Liver (tissue), 3 donors: ENCODE measurements around the gene ADAP2.

Experiments used
- ATF3 ChIP-seq: IDR thresholded peaks from 2 replicates; pipeline ENCODE4 v1.6.1; 2016; ENCODE audit warnings: antibody characterized with exemption
- CTCF ChIP-seq: fragments of 150-350 bp; IDR thresholded peaks from 2 replicates; pipeline ENCODE4 v1.5.1; 2017; ENCODE audit warnings: improper control_type of control experiment, low read depth, low read length; ENCODE audit not compliant: missing input control
- EGR1 ChIP-seq, 2 donors: IDR thresholded peaks; 2 replicates each; pipeline ENCODE4 v1.6.1; 2016 to 2018; ENCODE audit warnings: antibody characterized with exemption in 2 of 2, low read depth in 2 of 2
- MAX ChIP-seq: IDR thresholded peaks from 2 replicates; pipeline ENCODE4 v1.6.1; 2016; ENCODE audit warnings: antibody characterized with exemption
- RAD21 ChIP-seq, 2 donors: IDR thresholded peaks; 2 replicates each; pipeline ENCODE4 v1.6.1; 2016; ENCODE audit warnings: antibody characterized with exemption in 2 of 2, mild to moderate bottlenecking in 2 of 2
- donor health status: healthy.
- donor health status: healthy.

GRCh38 chr17:30954046-30954830 lies 32.5 kb downstream of the ADAP2 start:
- TF ChIP-seq EGR1 (IDR thresholded peaks at IDR 0.05; ENCODE audit: low read depth in 2 of 2) = no peak
- TF ChIP-seq RAD21 (IDR thresholded peaks at IDR 0.05) = no peak
- TF ChIP-seq CTCF = no peak
- no peak for TF ChIP-seq MAX
- TF ChIP-seq ATF3 = no peak
